Activated CD8-positive, alpha-beta memory T cell treated with anti-CD3 and anti-CD28 coated beads, Interleukin-2, amount 50 U/mL, for 24 hours (primary cell): ENCODE measurements around the gene HSDL1.

Experiments
- DNase-seq: peaks from one replicate; pipeline ENCODE4 v3.0.0-alpha.2; 2020; ENCODE audit errors: extremely low read depth

HSDL1 gene

DNA sequence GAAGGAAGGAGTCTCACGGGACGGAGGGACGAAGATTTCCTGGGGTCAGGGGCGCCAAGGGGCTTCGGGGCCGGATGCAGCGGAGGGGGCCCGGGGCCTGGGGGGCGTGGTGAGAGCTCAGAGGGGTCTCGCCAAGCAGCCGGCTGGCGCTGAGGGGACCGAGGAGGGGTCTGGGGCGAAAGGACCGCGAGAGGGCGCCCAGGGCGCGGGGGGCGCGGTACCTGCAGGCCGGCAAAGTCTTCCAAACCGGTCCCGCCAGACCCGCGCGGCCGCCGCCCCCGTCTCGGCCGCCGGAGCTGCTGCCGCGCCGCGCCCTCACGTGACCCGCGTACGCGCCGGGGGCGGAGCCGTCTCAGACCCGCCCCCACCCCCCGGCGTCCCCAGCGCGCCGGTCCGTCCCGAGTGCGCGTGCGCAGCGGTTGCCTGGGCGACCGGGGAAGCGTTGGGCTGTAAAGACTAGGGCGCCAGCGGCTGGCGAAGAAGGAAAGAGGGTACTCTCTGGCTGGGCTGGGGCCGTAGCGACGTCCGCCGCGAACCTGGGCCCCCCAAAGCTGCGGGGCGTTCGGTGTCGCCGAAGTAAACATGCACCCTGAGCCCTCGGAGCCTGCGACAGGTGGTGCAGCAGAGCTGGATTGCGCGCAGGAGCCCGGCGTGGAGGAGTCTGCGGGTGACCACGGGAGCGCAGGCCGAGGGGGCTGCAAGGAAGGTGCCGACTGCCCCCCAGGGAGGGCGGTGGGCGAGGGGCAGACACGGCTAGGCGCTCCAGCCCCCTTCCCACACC is at the start of gene HSDL1, which contains the start of gene DNAAF1:
Gene HSDL1 (minus strand): TSS at position 319 of the 781 bp plus-strand sequence. CDS start 13,856 bp downstream, outside the sequence.
Gene DNAAF1 (plus strand): TSS at position 450 of the 781 bp plus-strand sequence. CDS start 133 bp downstream, at position 583.
- peak; percentile 70 for DNase-seq

DNA sequence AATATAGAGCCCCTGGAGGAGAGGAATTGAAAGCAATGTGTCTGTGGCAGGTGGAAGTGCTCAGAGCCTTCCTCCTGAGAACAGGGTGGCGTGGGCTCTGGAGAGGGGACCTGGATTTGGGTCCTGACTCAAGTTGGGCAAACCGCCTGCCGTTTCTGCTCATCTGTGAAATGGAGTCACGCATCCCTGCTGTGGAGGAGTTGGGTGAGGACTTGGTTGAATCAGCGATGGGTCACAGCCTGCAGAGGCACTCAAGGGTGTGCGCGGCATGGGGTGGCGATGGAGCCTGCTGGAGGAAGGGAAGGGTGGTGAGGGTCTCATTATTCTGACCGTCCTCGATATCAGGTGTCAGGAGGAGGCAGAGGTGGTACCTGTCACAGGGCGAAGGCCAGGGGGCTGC is 49.0 kb upstream of the HSDL1 start:
- no peak for DNase-seq

DNA sequence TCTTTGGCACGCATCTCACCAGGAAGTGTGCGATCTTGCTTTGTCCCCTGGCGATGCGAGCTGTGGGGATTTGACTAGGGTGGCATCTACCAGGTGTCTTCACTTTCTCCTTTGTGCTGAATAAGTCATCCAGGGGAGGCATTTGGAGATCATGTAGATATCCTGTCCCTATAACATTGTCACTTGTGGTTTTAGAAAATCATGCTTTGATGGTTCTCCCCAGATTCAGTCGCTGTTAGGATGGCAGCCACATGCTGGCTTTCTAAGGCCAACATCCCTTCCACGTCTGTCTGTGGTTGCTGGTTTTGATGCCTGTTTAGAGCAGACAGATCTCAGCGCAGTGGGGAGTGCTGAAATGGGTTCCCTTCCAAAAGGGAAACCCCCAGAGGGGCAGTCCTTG is 48.5 kb upstream of the HSDL1 start:
- no peak for DNase-seq

DNA sequence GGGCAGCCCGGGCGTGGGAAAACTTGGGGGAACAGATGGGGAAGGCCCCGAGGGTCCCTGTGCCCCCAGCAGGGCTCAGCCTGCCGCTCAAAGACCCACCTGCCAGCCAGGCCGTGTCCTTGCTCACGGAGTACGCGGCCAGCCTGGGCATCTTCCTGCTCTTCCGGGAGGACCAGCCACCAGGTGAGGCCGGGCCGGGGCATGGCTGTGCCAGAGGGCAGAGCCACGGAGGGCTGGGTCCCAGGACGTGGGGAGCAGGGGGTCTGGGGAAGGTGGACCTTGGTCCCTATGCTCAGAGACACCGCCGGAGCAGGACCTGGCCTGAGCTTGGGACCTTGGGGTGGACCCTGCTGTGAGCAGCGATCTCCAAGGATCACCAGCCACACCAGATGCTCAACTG is 46.5 kb upstream of the HSDL1 start:
- no peak for DNase-seq

DNA sequence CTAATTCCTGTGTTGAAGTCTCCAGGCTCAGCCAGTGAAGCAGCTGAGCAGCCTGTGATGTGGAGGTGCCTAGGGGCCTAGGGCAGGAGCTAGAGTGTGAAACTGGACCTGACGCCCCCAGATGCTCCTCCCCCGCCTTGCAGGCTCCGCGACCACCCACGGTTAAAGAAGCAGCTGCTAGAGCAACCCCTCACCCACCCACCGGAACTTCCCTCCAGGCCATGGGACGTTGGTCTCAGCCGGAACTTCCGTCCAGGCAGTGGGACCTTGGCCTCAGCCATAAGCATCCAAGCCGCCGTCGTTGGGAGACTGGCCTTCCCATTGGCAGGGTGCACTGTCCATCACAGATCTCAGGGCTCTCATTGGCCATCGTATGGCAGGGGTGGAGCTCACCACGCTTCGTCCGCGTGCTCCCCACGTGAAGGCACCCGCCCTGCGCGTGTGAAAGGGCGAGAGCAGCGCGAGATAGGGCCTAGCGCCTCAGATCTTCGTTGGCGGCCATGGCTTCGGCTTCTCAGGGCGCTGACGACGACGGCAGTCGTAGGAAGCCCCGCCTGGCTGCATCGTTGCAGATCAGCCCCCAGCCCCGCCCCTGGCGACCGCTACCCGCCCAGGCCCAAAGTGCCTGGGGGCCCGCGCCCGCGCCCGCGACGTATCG is 45.9 kb upstream of the HSDL1 start, which contains the start of gene ADAD2:
Gene ADAD2 (plus strand): TSS at position 427 of the 658 bp plus-strand sequence. CDS start 74 bp downstream, at position 501.
- no peak for DNase-seq

DNA sequence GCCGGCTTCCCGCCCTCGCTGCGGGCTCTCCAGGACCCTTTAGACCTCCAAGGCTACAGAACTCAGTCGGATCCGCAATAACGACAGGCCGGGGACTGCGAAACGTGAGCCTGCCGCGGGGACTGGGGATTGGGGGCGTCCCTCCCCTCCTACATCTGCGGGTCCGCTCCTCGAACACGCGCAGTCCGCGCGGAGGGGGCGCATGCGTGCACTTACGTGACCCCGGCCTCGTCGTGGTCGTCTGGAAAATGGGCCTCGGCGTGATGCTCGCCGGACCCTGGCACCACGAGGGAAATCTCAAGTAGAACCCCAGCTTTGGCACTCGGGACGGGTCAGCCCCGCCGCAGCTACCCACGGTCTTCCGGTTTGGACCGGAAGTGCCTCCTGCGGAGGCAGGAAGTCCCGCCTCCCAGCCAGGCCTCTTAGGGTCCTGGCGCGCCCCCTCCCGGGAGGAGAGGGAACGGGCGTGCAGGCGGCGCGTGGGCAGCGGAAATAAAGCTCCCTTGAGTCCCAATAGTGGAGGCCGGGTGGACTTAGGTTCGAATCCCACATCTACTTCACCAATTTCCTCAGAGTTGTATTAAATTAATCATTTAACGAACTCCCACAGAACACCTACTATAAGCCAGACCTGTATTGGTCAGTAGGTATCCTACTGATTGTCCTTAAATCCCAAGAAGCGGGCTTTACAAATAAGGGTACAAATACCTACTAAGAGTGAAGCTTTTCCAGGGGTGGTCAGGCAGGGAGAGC is 41.9 kb upstream of the HSDL1 start, which contains the start of gene TAF1C:
Gene TAF1C (minus strand): TSS at position 373 of the 753 bp plus-strand sequence. CDS start 2,069 bp downstream, outside the sequence.
- peak; percentile 75 for DNase-seq

DNA sequence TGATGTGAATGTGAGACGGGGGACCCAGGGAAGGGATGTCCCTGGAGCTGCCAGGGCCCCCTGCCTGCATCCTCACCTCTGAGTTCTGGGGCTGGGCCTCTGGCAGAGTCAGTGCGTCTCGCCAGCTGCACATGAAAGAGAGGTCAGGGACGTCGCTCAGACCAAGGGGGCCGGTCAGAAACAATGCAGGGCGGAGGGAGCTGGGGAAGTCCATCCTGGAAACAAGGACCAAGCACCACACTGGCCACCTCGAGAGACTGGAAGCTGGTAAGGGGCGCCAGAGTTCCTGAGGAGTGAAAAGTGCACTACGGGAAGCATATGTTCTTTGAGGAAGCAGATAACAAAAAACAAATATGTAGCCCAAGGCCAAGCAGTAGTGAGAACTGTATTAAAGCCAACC is 39.8 kb upstream of the HSDL1 start:
- no peak for DNase-seq

DNA sequence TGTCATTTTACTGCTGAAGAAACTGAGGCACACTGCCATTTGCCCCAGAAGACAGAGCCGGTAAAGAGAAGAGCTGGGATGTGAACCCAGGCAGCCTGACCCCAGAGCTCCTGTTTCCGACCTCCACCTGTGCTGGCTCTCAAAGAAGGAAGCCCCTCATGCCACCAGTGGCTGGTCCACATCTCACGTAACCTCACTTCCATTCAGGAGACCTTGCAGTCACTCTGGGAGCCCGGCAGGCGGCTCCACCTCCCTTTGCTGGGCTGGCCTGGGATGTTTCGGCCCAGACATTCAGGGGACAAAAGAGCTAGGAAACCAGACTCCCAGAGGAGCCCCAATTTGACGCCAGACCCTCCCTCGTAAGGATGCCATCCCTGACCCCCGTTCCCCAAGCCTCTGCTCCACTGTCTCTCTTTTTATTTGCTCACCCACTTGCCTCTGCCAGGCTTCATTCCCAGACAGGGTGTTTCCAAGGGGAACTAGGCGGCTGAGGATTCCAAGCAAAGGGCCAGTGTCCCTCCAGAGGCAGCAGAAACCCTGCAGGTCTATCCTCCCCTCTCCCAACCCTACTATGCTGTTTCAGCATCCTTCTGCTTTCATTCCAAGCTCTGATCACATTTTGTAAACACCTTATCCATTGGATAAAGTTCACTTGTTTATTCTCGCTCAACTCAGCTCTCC is 39.1 kb upstream of the HSDL1 start:
- DNase-seq, result no peak

DNA sequence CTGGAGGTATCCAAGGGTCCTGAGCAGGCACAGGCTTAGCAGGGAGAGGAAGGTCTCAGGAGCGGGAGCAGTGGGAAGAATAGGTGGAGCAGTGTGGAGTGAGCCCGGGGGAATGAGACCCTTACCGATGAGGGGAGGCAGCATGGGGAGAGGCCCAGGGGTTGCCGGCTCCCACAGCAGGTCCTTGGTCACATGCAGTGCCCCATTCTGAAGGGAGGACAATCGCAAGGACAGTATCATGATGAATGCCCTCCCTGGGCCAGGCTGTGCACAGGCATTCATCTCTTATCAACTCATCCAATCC is 38.5 kb upstream of the HSDL1 start:
- no peak for DNase-seq

DNA sequence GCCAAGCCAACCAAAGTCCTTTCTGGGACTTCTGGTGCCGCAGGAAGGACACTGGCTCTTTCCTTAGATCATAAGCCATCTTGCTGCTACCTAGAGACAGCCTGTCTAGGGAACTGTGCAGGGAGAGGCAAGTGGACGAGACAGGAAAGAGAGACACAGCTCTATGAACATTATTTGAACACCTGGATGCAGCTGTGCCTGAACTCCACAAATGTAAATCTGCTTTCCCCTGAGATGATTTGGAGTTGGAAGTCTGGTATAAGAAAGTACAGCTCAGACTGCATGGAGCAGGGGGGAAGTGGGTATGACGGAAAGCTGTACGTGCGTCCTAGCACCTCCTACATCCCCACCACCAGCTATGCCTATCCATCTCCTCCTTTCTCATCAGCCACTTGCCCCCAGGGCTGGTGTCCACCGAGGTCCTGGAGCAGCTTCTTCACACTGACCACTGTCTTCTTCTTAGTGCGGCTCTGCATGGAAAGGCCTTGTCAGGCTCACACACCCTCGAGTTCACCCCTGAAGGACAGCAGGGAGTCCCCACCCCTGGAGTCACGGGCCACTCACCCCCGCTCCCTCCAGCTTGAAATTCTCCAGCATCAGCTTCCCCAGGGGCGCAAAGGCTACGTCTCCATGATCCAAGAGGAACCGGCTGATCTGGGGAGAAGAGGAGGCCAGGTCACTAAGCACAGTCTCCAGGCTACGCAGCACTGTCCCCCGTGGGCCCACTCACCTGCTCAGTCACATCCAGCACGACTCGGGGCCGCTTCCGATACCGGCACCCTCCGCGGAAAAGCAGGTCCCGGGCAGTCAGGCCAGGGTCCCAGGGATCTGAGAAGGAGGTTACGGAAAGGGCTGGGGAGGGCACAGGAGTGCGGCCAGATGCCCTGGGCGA is 37.9 kb upstream of the HSDL1 start:
- no peak for DNase-seq

DNA sequence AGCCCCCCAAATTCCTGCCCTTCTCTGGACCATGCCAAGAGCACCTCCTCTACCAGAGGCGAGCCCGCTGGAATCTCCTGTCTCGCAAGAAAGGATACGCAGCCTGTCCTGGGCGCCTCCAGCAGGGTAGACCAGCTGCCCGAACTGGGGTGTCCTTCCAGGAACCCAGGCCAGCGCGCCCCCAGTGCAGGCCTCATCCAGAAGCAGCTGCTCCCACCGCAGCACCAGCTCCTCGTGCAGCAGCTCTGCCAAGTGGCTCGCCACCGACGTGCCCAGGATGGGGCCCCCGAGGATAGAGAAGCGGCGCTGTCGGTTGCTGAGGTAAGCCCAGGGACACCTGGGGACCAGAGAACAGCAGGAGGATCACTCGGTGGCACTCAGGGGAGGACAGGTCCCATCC is 37.1 kb upstream of the HSDL1 start:
- no peak for DNase-seq

DNA sequence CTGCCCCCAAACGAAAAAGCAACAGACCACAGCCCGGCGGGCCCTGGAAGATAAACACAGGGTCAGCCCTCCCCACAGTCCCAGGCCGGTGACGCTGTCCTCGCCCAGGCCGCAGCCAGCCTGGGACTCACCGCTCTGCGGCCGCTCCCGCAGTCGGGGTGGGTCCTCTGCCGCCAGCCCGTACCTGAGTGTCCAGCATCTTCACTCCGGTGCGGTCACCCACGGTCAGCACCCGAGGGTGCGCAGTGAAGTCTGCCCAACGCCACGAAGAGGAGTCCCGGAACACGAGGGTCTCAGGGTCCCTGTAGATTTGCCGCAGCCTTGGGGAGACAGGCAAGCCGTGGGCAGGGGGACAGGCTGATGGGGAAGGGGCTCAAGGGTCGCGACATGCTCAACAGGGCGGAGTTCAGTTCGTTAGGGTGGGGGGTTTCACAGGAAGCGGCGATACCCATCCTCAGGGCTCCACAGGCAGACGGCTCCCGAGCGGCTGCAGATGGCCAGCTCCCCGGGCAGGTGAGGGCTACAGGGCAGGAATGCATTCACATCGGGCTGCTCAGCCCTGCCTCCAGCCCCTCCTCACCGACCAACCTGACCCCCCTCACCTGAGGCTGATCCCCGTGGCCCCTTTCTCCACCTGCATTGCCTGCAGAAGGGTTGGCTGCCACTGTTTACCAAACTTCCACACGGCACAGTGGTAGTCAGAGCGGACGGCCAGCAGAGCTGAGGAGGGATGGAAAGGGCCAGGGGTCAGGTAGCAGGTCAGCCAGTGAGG is 36.4 kb upstream of the HSDL1 start:
- DNase-seq, result no peak

DNA sequence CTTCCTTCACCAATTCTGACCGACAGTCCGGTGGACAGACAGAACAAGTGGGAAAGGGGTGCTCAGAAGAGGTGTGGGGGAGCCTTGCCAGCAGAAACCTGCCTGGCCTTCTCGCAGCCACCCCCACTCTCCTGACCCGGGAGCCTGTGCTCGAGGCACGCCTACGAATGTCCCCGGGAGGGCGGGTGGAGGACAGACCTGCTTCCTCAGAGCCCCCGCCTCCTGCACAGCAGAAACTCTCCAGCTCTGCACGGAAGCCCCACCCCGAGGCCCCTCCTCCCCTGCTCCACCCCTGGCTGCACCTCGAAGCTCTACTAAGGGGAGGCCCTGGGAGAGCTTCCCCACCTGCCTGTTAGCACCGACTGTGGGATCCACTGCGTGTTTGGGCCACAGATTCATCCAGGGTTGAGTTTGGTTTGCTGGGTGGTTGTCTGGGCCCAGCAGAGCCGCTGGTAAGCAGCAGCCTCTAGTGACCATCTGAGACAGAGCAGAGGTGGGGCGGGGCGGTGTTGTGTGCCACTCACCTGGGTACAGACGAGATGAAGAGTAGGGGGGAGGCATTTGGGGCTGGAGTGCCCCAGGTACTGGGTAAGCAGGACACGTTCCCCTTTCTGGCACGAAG is 35.7 kb upstream of the HSDL1 start:
- DNase-seq, result no peak

DNA sequence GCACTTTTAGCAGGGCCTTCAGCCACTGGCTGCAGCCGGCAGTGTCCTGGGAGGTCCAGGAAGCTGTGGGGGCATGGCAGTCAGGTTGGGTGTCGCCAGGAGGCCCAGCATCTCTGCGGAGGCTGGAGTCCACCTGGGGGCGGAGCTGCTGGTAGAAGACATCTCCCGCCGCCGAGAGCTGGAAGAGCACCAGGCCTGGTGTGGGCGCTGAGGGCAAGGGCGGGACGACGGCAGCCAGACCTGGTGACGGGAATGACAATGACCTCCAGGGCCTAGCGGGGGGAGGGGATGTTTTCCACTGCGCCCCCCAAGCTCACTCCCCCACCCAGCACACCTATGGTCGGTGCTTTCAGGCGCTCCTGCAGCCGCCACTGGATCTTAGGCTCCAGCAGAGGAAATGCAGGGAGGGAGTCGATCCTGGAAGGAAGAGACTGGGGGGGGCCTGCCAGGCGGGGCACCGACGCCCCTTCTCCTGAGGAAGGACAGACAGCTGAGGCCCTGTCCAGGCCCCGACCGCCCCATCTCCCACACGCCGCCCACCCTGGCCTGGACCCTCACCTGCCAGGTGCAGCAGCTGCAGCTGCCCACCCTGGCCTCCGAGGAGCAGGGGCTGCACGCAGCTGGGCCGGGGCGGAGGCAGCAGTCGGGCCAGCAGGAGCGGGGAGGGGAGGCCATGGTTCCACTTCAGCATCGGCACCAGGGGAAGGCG is 34.8 kb upstream of the HSDL1 start:
- DNase-seq, result no peak

DNA sequence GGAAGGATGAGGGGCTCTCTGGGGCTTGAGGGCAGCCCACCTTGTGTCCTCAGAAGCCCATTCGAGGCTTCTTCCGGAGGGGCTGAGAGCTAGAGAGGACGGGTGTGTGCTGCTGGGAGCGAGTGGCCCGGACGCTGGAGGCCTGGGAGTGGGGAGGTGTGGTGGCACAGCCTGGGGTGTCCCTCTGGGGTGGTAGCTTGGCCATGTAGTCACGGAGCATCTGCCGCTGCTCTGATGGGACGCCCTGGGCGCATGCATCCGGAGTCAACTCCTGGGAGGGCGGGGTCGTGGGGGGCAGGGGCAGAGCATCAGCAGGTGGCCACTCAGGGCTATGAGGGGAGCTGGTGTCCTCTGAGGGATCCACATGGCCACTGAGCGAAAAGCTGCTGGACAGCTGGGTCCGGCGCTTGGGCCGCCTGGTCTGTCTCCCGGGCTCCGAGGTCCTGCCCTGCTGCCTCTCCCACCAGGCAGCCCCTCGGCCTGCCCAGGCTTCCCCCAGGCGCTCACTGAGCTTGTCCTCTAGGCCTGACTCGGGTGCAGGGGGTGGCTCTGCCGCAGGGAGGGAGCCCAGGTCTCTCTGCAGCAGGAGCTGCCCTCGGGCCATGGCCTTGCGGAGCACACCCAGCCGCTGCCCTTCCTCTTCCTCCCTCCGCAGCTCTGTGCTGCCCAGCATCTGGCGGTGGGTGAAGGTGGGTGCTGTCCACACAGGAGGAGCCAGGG is 34.1 kb upstream of the HSDL1 start:
- no peak for DNase-seq

DNA sequence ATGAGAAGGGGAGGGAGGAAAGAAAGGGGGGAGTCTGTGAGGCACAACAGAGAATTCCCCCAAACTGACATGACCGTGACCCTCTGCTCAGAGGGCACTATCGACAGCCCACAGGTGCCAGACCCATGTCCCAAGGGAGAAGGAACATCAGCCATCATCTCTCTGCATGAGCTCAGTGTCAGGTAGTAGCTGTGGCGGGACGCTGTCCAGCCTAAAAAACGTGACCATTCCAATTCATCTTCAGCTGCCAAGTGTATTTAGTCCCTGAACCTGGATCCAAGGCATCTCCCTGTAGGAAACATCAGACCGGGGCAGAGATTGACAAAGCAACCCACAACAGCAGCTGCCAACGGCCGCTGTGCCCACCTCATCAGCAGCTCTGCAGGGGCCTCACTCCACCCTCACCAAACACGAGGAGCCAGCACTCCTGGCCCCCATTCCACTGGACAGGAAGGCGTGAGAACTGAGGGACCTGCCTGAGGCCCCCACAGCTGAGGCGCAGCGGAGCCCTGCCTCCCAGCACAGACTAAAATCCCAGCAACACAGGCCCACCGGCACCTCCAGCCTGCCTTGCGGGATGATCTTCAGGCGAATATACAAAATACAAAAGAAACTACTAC is 33.3 kb upstream of the HSDL1 start:
- no peak for DNase-seq

DNA sequence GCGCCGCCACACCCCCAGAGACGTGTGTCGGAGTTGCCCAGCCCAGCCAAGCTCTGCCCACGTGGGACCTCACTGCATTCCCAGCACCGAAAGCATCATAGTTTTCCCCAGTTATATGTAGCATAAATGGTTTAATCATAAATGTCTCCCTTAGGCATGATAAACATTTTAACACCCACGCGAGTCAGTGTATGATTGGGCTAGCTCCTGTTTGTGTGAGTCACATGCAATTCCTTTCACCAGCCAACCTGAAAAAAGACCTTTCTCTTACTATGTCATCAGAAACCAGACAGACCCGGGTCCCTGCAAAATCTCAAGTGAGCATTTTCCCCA is 32.7 kb upstream of the HSDL1 start:
- DNase-seq, result no peak
